GM23248 (cell line): Measurements from ENCODE around the gene CAPN9. TPM values are rescaled to one million over a fixed set of nuclear protein-coding genes. Genes with fewer than 3 reads are reported as not detected.
"Not testable (repeated sequence)": the region's sequence is repeated elsewhere in the genome, so short reads cannot be mapped to it uniquely, and the experiment has no call there.

Experiments
- DNase-seq: peaks from one replicate; pipeline ENCODE4 v3.0.0-alpha.2; 2015
- H2AFZ ChIP-seq: fragments of 200-600 bp; sonication (generic); 2 replicates; pipeline ENCODE4 v1.6.1; 2016; ENCODE audit warnings: antibody characterized with exemption
- H3F3A ChIP-seq: fragments of 200-600 bp; sonication (generic); 2 replicates; pipeline ENCODE4 v1.6.1; 2016; ENCODE audit warnings: mild to moderate bottlenecking, antibody characterized with exemption, mixed run types; ENCODE audit not compliant: insufficient read depth
- H3K27ac ChIP-seq: fragments of 200-600 bp; sonication (generic); 2 replicates; pipeline ENCODE4 v1.5.1; 2016; ENCODE audit warnings: mild to moderate bottlenecking
- H3K27me3 ChIP-seq: fragments of 200-600 bp; sonication (generic); replicated peaks from 2 replicates; pipeline ENCODE4 v1.6.1; 2016; ENCODE audit warnings: mild to moderate bottlenecking; ENCODE audit not compliant: insufficient read depth
- H3K36me3 ChIP-seq: fragments of 200-600 bp; sonication (generic); 2 replicates; pipeline ENCODE4 v1.6.1; 2016; ENCODE audit warnings: low read depth, mild to moderate bottlenecking
- H3K4me1 ChIP-seq: fragments of 200-600 bp; sonication (generic); 2 replicates; pipeline ENCODE4 v1.6.1; 2016; ENCODE audit warnings: mild to moderate bottlenecking; ENCODE audit not compliant: insufficient read depth
- H3K4me2 ChIP-seq: fragments of 200-600 bp; sonication (generic); one replicate; pipeline ENCODE4 v1.6.1; 2016; ENCODE audit warnings: mild to moderate bottlenecking; ENCODE audit not compliant: unreplicated experiment
- H3K4me3 ChIP-seq: fragments of 200-600 bp; sonication (generic); 2 replicates; pipeline ENCODE4 v1.5.1; 2016; ENCODE audit warnings: mild to moderate bottlenecking
- H3K79me2 ChIP-seq: fragments of 200-600 bp; sonication (generic); 2 replicates; pipeline ENCODE4 v1.6.1; 2016; ENCODE audit warnings: mild to moderate bottlenecking; ENCODE audit not compliant: insufficient read depth
- H3K9ac ChIP-seq: fragments of 200-600 bp; sonication (generic); 2 replicates; pipeline ENCODE4 v1.6.1; 2016; ENCODE audit warnings: mild to moderate bottlenecking
- H3K9me2 ChIP-seq: fragments of 200-600 bp; sonication (generic); 2 replicates; pipeline ENCODE4 v1.6.1; 2016; ENCODE audit warnings: mixed run types, mild to moderate bottlenecking, moderate library complexity; ENCODE audit not compliant: insufficient read depth
- H3K9me3 ChIP-seq: fragments of 200-600 bp; sonication (generic); one replicate; pipeline ENCODE4 v1.6.1; 2017; ENCODE audit warnings: low read depth
- H4K20me1 ChIP-seq: fragments of 200-600 bp; sonication (generic); 2 replicates; pipeline ENCODE4 v1.6.0; 2016; ENCODE audit not compliant: insufficient read depth
- EZH2 ChIP-seq: fragments of 200-600 bp; sonication (generic); IDR thresholded peaks from 2 replicates; pipeline ENCODE4 v1.6.1; 2018; ENCODE audit warnings: antibody characterized with exemption, mild to moderate bottlenecking; ENCODE audit not compliant: insufficient read depth, poor library complexity, severe bottlenecking
- EZH2phosphoT487 ChIP-seq: fragments of 200-600 bp; sonication (generic); IDR thresholded peaks from 2 replicates; pipeline ENCODE4 v1.6.1; 2018; ENCODE audit warnings: antibody characterized with exemption, moderate library complexity, mild to moderate bottlenecking, low read depth; ENCODE audit not compliant: insufficient read depth
- WGBS, 2 experiments: methylation state at CpG; one replicate each; pipeline ENCODE4 v1.1.6; 2015 to 2017; ENCODE audit warnings: low lambda C conversion rate in 2 of 2, low coverage in 1 of 2; ENCODE audit errors: missing lambda C conversion rate in 2 of 2; 5-methylcytosine and 5-hydroxymethylcytosine counted together
- in situ Hi-C: fragments of 300-500 bp; cut with MboI; formaldehyde crosslinking; loops from 2 replicates; pipeline ENCODE4 v1.15.0; 2020
- polyA plus RNA-seq: library from polyadenylated mRNA; unstranded; fragments of >200 nt; fragmentation: Nextera tagmentation; extraction: Ambion mirVana; gene quantifications from 2 replicates; pipeline ENCODE4 v1.2.1, GENCODE V29; 2016
- total RNA-seq: library from RNA; depleted of rRNA; stranded (reverse); fragments of >200 nt; shearing (Covaris generic); gene quantifications from 2 replicates; pipeline ENCODE4 v1.2.3, GENCODE V29; 2014

The CAPN9 gene
- total and polyA plus RNA-seq, 2 experiments from 2014 or later, result not detected

- no peaks in the 10 kb centered on the region for H3K27me3 ChIP-seq
- no peak for DNase-seq
- no peak overlapping the region for H3K4me3 ChIP-seq
- no peak overlapping the region for H3K27ac ChIP-seq
- peaks cover 6% of the 10 kb centered on the region; the same call in 1 of the 2 replicates for H3F3A ChIP-seq
- in situ Hi-C loops, result no loop called here
- no peak overlapping the region for H3K4me2 ChIP-seq
- H3K4me1 ChIP-seq, result peaks cover 6% of the 10 kb centered on the region; the same call in 1 of the 2 replicates
- H3K9ac ChIP-seq, result no peak overlapping the region
- no peaks in the 10 kb centered on the region for H3K9me3 ChIP-seq
- H2AFZ ChIP-seq, result no peak overlapping the region
- H3K79me2 ChIP-seq, result peaks cover 61% of the 10 kb centered on the region
- TF ChIP-seq EZH2, result no peak
- TF ChIP-seq EZH2phosphoT487, result no peak
- no peaks in the 10 kb centered on the region for H3K9me2 ChIP-seq
- H3K36me3 ChIP-seq, result peaks cover 22% of the 10 kb centered on the region; the same call in 1 of the 2 replicates
- WGBS, 2 experiments, result 94 to 98% methylated on average over 8 of the region's 8 CpGs
- H4K20me1 ChIP-seq, result peaks cover 6% of the 10 kb centered on the region; the same call in 1 of the 2 replicates
Measured at GRCh38 chr1:230842801-230843200, 95.6 kb downstream of the CAPN9 start.

- Histone ChIP-seq H3K9ac (no peak overlapping the region), H3K9me3 (no peaks in the 10 kb centered on the region), H3K9me2 (no peaks in the 10 kb centered on the region), H3F3A (peaks cover 12% of the 10 kb centered on the region; the same call in 1 of the 2 replicates), H3K27me3 (no peaks in the 10 kb centered on the region), H3K4me2 (no peak overlapping the region), H3K79me2 (peaks cover 70% of the 10 kb centered on the region), H3K4me1 (peaks cover 9% of the 10 kb centered on the region), H4K20me1 (peaks cover 8% of the 10 kb centered on the region; the same call in 1 of the 2 replicates), H3K4me3 (no peak overlapping the region), H3K27ac (no peak overlapping the region), H3K36me3 (peaks cover 22% of the 10 kb centered on the region; the same call in 1 of the 2 replicates), H2AFZ (no peak overlapping the region)
- no peak for TF ChIP-seq EZH2
- no peak for TF ChIP-seq EZH2phosphoT487
- DNase-seq, result no peak
- WGBS, 2 experiments, result 94 to 95% methylated on average over 23 to 28 of the region's 28 CpGs
- in situ Hi-C loops, result no loop called here
Measured at GRCh38 chr1:230843503-230844309, 96.5 kb downstream of the CAPN9 start.

- H3K4me1 ChIP-seq, result peaks cover 16% of the 10 kb centered on the region
- H3K9me3 ChIP-seq, result no peaks in the 10 kb centered on the region
- WGBS, 2 experiments, result 96 to 98% methylated on average over 4 of the region's 4 CpGs
- H3K4me3 ChIP-seq, result no peak overlapping the region
- H3K36me3 ChIP-seq, result peaks cover 16% of the 10 kb centered on the region; the same call in 1 of the 2 replicates
- H3K27ac ChIP-seq, result no peak overlapping the region
- no peaks in the 10 kb centered on the region for H3K27me3 ChIP-seq
- no peak overlapping the region for H3K9ac ChIP-seq
- no peak overlapping the region for H3K4me2 ChIP-seq
- H3F3A ChIP-seq, result peaks cover 16% of the 10 kb centered on the region; the same call in 1 of the 2 replicates
- in situ Hi-C loops, result no loop called here
- peaks cover 14% of the 10 kb centered on the region; the same call in 1 of the 2 replicates for H4K20me1 ChIP-seq
- peaks cover 75% of the 10 kb centered on the region for H3K79me2 ChIP-seq
- H3K9me2 ChIP-seq, result no peaks in the 10 kb centered on the region
- no peak for DNase-seq
- no peak for TF ChIP-seq EZH2
- no peak for TF ChIP-seq EZH2phosphoT487
- no peak overlapping the region for H2AFZ ChIP-seq
Measured at GRCh38 chr1:230844561-230844960, 97.4 kb downstream of the CAPN9 start.

- peaks cover 13% of the 10 kb centered on the region; the same call in 1 of the 2 replicates for H3K36me3 ChIP-seq
- H2AFZ ChIP-seq, H3K27me3 ChIP-seq, in situ Hi-C loops, H3K9ac ChIP-seq, H3K9me2 ChIP-seq, H3K9me3 ChIP-seq, H3K27ac ChIP-seq, DNase-seq, H3K4me3 ChIP-seq, H3K4me2 ChIP-seq: not testable (repeated sequence)
- peaks cover 73% of the 10 kb centered on the region for H3K79me2 ChIP-seq
- H3F3A ChIP-seq, result peaks cover 17% of the 10 kb centered on the region; the same call in 1 of the 2 replicates
- peaks cover 22% of the 10 kb centered on the region for H3K4me1 ChIP-seq
- WGBS, 2 experiments, result 73 to 75% methylated on average over 7 of the region's 7 CpGs
- peaks cover 14% of the 10 kb centered on the region; the same call in 1 of the 2 replicates for H4K20me1 ChIP-seq
Measured at GRCh38 chr1:230845184-230845583, 98.0 kb downstream of the CAPN9 start.
